Stomach (tissue), 4 donors: Measurements from ENCODE around the gene MARCHF3.

Experiments used
- CTCF ChIP-seq, 7 experiments: fragments of 450-650 bp in 4 of 7; fragments of 200-600 bp in 3 of 7; sonication (generic) in 3 of 7; IDR thresholded peaks; one replicate each; pipeline ENCODE4 v1.5.1; 2016 to 2019; ENCODE audit warnings: antibody characterized with exemption in 7 of 7, control low read depth in 2 of 7, mild to moderate bottlenecking in 1 of 7
- POLR2AphosphoS5 ChIP-seq, 3 donors: sonication (generic); formaldehyde crosslinking; IDR thresholded peaks; one replicate each; pipeline ENCODE4 v1.6.1; 2016; ENCODE audit warnings: antibody characterized with exemption in 3 of 3

DNA sequence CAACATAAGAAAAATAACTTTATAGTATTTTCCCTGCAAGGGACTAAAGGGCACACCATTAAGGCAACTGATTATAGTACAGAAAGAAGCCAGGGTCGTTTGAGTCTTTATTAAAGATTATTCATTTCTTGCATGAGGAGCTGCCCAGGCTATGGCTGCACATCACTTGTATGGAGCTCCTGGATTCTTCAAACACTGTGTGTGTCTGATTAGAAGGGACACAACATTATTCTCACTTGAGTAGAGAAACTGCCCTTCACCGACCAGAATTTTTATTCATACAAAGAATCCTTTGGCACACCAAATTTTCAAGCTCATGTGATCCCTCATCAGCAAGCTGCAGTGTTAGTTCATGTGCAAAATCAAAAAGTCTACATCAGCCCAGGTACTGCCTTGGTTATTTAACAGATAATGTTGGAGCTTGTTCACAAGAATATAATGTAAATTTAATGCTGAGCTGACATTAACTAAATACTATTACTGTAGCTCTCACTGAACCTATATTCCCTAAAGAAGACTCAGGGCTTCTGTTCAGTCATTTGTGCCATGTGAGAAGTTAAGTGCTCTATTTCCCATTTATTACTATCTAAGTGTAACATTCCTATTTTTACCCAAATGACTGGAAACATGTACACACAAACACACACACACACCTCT lies 33.0 kb upstream of the MARCHF3 start:
- TF ChIP-seq POLR2AphosphoS5 (IDR thresholded peaks at IDR 0.05), result no peak
- TF ChIP-seq CTCF (IDR thresholded peaks at IDR 0.05), result no peak
